K562 (cell line): ENCODE results near the gene CARM1. TPM values are rescaled to one million over a fixed set of nuclear protein-coding genes. Genes with fewer than 3 reads are reported as not detected.

Experiments
- polyA plus RNA-seq, 8 experiments: library from polyadenylated mRNA; depleted of rRNA in 4 of 8; stranded (reverse) in 5 of 8; unstranded in 3 of 8; fragments of >200 nt; fragmentation: Nextera tagmentation in 2 of 8; fragmentation: Illumina TruSeq in 1 of 8; extraction: Ambion mirVana in 2 of 8; extraction: Trizol in 1 of 8; gene quantifications; 2 replicates each; pipeline versions ENCODE4 v1.2.1 to v1.2.3, GENCODE V29; 2011 to 2014; ENCODE audit warnings: inconsistent platforms in 1 of 8, missing spikeins in 1 of 8
- total RNA-seq, 7 experiments: library from RNA; depleted of rRNA in 6 of 7; stranded (reverse); fragments of >200 nt in 6 of 7; fragmentation: Illumina TruSeq in 2 of 7; extraction: Trizol in 2 of 7; gene quantifications; 2 replicates each; pipeline versions ENCODE4 v1.2.1 to v1.2.3, GENCODE V29; 2011 to 2021; ENCODE audit warnings: low replicate concordance in 1 of 7
- TF ChIP-seq, protein P1 (sequence below): fragments of 450-650 bp; IDR thresholded peaks from 2 replicates; pipeline ENCODE4 v1.6.1; 2016; ENCODE audit warnings: mild to moderate bottlenecking, moderate library complexity

The CARM1 gene
- total and polyA plus RNA-seq, 9 of the 15 experiments (the other 6 are each of a cell fraction or from before 2014, with no cell fraction given) = 0.36 to 86.0 (median 29.7) TPM

DNA sequence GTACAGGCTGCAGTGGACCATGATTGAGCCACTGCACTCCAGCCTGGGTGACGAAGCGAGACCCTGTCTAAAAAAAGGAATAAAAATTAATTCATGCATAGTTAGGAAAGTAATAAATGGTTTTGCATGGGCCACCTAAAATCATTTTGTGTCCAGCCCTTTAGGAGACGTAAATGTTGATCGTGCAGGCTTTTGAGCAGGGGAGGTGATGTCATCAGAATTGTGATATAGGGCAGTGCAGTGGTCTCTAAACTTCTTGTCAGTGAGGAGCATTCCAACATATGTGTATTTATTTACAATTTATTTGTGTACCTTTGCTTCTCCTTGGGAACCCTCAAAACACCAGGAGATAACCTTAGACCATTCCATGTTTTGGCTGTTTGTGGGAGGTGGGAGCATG lies 92.5 kb downstream of the CARM1 start (continued):
- TF ChIP-seq, protein P1, sequence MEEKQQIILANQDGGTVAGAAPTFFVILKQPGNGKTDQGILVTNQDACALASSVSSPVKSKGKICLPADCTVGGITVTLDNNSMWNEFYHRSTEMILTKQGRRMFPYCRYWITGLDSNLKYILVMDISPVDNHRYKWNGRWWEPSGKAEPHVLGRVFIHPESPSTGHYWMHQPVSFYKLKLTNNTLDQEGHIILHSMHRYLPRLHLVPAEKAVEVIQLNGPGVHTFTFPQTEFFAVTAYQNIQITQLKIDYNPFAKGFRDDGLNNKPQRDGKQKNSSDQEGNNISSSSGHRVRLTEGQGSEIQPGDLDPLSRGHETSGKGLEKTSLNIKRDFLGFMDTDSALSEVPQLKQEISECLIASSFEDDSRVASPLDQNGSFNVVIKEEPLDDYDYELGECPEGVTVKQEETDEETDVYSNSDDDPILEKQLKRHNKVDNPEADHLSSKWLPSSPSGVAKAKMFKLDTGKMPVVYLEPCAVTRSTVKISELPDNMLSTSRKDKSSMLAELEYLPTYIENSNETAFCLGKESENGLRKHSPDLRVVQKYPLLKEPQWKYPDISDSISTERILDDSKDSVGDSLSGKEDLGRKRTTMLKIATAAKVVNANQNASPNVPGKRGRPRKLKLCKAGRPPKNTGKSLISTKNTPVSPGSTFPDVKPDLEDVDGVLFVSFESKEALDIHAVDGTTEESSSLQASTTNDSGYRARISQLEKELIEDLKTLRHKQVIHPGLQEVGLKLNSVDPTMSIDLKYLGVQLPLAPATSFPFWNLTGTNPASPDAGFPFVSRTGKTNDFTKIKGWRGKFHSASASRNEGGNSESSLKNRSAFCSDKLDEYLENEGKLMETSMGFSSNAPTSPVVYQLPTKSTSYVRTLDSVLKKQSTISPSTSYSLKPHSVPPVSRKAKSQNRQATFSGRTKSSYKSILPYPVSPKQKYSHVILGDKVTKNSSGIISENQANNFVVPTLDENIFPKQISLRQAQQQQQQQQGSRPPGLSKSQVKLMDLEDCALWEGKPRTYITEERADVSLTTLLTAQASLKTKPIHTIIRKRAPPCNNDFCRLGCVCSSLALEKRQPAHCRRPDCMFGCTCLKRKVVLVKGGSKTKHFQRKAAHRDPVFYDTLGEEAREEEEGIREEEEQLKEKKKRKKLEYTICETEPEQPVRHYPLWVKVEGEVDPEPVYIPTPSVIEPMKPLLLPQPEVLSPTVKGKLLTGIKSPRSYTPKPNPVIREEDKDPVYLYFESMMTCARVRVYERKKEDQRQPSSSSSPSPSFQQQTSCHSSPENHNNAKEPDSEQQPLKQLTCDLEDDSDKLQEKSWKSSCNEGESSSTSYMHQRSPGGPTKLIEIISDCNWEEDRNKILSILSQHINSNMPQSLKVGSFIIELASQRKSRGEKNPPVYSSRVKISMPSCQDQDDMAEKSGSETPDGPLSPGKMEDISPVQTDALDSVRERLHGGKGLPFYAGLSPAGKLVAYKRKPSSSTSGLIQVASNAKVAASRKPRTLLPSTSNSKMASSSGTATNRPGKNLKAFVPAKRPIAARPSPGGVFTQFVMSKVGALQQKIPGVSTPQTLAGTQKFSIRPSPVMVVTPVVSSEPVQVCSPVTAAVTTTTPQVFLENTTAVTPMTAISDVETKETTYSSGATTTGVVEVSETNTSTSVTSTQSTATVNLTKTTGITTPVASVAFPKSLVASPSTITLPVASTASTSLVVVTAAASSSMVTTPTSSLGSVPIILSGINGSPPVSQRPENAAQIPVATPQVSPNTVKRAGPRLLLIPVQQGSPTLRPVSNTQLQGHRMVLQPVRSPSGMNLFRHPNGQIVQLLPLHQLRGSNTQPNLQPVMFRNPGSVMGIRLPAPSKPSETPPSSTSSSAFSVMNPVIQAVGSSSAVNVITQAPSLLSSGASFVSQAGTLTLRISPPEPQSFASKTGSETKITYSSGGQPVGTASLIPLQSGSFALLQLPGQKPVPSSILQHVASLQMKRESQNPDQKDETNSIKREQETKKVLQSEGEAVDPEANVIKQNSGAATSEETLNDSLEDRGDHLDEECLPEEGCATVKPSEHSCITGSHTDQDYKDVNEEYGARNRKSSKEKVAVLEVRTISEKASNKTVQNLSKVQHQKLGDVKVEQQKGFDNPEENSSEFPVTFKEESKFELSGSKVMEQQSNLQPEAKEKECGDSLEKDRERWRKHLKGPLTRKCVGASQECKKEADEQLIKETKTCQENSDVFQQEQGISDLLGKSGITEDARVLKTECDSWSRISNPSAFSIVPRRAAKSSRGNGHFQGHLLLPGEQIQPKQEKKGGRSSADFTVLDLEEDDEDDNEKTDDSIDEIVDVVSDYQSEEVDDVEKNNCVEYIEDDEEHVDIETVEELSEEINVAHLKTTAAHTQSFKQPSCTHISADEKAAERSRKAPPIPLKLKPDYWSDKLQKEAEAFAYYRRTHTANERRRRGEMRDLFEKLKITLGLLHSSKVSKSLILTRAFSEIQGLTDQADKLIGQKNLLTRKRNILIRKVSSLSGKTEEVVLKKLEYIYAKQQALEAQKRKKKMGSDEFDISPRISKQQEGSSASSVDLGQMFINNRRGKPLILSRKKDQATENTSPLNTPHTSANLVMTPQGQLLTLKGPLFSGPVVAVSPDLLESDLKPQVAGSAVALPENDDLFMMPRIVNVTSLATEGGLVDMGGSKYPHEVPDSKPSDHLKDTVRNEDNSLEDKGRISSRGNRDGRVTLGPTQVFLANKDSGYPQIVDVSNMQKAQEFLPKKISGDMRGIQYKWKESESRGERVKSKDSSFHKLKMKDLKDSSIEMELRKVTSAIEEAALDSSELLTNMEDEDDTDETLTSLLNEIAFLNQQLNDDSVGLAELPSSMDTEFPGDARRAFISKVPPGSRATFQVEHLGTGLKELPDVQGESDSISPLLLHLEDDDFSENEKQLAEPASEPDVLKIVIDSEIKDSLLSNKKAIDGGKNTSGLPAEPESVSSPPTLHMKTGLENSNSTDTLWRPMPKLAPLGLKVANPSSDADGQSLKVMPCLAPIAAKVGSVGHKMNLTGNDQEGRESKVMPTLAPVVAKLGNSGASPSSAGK = no peak
